Measurements from ENCODE around the gene RAB27A. TPM values are rescaled to one million over a fixed set of nuclear protein-coding genes. Genes with fewer than 3 reads are reported as not detected.

RAB27A gene
- total and polyA plus RNA-seq, 5 donors from 2014 or later: 34.0 to 69.2 (median 43.8) TPM

DNA sequence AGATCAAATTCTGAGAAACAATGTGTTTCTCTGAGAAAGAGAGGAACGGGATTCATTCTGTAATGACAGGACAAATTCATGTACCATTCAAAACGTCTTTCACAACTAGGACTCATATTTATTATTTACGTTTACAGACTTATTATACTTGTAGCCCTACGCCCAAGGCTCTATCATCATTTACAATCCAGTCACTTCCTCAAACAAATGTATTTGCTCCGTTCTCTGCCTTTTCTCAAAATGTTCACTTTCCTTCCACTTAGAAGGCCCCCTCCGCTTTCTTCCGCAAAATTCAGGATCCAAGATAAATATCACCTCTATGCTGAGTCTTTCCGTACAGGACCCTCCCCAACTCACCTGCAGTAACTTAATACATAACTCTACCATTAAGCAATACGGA is 93.6 kb downstream of the RAB27A start:
- Mint-ChIP-seq H3K9me3 (peaks cover 0 to 3% (median 0%) of the 10 kb centered on the region in 7 donors), H3K4me1 (peaks cover 23 to 32% (median 28%) of the 10 kb centered on the region in 4 donors)

DNA sequence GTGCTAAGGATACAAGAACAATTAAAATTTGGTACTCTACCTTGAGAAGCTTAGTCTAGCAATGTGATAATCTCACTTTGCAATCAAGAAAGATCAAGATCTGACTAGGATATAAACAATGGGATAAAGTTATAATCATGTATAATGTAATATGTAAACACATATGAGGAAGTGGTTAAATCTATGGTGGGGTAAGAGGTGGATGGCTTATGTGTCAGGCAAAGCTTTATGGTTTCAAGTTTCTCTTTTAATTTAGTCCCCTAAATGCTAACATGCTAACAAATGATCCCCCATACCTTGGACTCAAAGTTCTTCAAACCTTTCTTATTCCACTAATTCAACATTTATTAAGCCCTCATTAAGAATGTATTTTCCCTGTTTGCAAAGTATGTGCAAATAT is 95.4 kb downstream of the RAB27A start:
- Histone ChIP-seq H3K4me1 (ENCODE audit: control insufficient read depth, insufficient read depth, low read length, poor library complexity, severe bottlenecking) (peaks cover 42% of the 10 kb centered on the region), H3K36me3 (ENCODE audit: control insufficient read depth, insufficient read depth, low read length) (peaks cover 29% of the 10 kb centered on the region), H3K9me3 (ENCODE audit: control insufficient read depth in 2 of 2, low read length in 2 of 2) (no peaks in the 10 kb centered on the region), H3K4me3 (ENCODE audit: low read depth, low read length) (peak overlapping the region; percentile 97), H3K27me3 (ENCODE audit: control insufficient read depth, insufficient read depth, low read length) (no peaks in the 10 kb centered on the region), H3K27ac (ENCODE audit: insufficient read depth, low read length, poor library complexity, severe bottlenecking) (peak overlapping the region; percentile 36)
- no peak for ATAC-seq (ENCODE audit: low read depth in 2 of 2)
- Mint-ChIP-seq H3K36me3 (peaks cover 13% of the 10 kb centered on the region), H3K9me3 (peaks cover 0 to 2% (median 0%) of the 10 kb centered on the region in 7 donors), H3K4me3 (peak overlapping the region in 1 of 4 donors; percentile 39), H3K4me1 (peaks cover 22 to 37% (median 29%) of the 10 kb centered on the region in 4 donors), H3K27me3 (no peaks in the 10 kb centered on the region), H3K27ac (peak overlapping the region in 1 of 3 donors; percentile 52)
- DNase-seq: peak in 1 of 3 donors; percentile 21

More for the DNA sequence above, 93.6 kb downstream of the RAB27A start:
- peaks cover 42% of the 10 kb centered on the region for H3K4me1 ChIP-seq (ENCODE audit: control insufficient read depth, insufficient read depth, low read length, poor library complexity, severe bottlenecking)
- ATAC-seq (ENCODE audit: low read depth in 2 of 2) (no peak), DNase-seq (peak in 1 of 3 donors; percentile 33)
- H3K4me3 Mint-ChIP-seq: no peak overlapping the region
- H3K36me3 ChIP-seq (ENCODE audit: control insufficient read depth, insufficient read depth, low read length): peaks cover 16% of the 10 kb centered on the region
- H3K27ac Mint-ChIP-seq: no peak overlapping the region
- no peaks in the 10 kb centered on the region for H3K27me3 Mint-ChIP-seq
- H3K27me3 ChIP-seq (ENCODE audit: control insufficient read depth, insufficient read depth, low read length): no peaks in the 10 kb centered on the region
- H3K9me3 ChIP-seq (ENCODE audit: control insufficient read depth in 2 of 2, low read length in 2 of 2): no peaks in the 10 kb centered on the region
- H3K36me3 Mint-ChIP-seq: peaks cover 7% of the 10 kb centered on the region
- H3K27ac ChIP-seq (ENCODE audit: insufficient read depth, low read length, poor library complexity, severe bottlenecking): peak overlapping the region; percentile 92
- peak overlapping the region; percentile 97 for H3K4me3 ChIP-seq (ENCODE audit: low read depth, low read length)

DNA sequence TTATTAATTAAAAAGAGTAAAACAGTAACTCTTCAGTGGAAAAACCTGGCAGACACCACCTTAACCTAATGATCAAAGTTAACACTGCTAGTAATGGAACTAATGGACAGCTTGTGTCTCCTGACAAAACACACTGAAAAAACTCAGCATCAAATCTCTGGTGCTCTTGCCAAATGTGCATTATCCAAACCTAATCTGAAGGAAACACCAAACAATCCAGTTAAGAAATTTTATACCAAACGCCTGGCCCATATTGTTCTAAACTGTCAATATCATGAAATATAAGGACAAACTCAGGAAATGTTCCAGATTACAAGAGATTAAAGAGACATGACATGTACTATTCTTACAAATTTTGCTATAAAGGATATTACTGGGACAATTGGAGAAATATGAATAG is 103.3 kb downstream of the RAB27A start:
- Mint-ChIP-seq H3K4me1 (peaks cover 34 to 46% (median 40%) of the 10 kb centered on the region in 4 donors), H3K9me3 (no peaks in the 10 kb centered on the region), H3K27me3 (no peaks in the 10 kb centered on the region), H3K36me3 (peaks cover 44% of the 10 kb centered on the region), H3K27ac (no peak overlapping the region), H3K4me3 (no peak overlapping the region)
- Histone ChIP-seq H3K27me3 (ENCODE audit: control insufficient read depth, insufficient read depth, low read length) (no peaks in the 10 kb centered on the region), H3K9me3 (ENCODE audit: control insufficient read depth in 2 of 2, low read length in 2 of 2) (no peaks in the 10 kb centered on the region), H3K4me3 (ENCODE audit: low read depth, low read length) (no peak overlapping the region), H3K27ac (ENCODE audit: insufficient read depth, low read length, poor library complexity, severe bottlenecking) (no peak overlapping the region), H3K4me1 (ENCODE audit: control insufficient read depth, insufficient read depth, low read length, poor library complexity, severe bottlenecking) (peaks cover 2% of the 10 kb centered on the region), H3K36me3 (ENCODE audit: control insufficient read depth, insufficient read depth, low read length) (peaks cover 86% of the 10 kb centered on the region)
- ATAC-seq (ENCODE audit: low read depth in 2 of 2): no peak
- no peak for DNase-seq

DNA sequence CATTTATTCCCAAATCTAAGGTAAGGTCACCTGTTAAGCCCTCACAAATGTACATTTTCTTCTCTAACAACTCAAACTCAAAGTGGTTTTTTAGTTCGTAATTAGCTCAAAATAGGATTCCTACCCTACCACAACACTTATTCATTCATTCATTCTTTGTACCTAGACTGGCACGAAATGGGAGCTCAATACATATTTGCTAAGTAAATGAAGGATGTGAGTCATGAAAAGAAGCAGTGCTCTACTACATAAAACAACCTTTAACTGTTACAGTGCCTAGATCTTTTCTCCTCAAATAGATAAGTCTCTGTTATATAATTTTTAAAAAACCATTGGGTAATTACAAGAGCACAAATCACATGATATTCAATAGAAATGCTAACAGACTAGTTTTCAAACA is 105.9 kb downstream of the RAB27A start:
- no peak for ATAC-seq (ENCODE audit: low read depth in 2 of 2)
- Histone ChIP-seq H3K9me3 (ENCODE audit: control insufficient read depth in 2 of 2, low read length in 2 of 2) (no peaks in the 10 kb centered on the region), H3K4me1 (ENCODE audit: control insufficient read depth, insufficient read depth, low read length, poor library complexity, severe bottlenecking) (no peaks in the 10 kb centered on the region), H3K4me3 (ENCODE audit: low read depth, low read length) (no peak overlapping the region), H3K27me3 (ENCODE audit: control insufficient read depth, insufficient read depth, low read length) (no peaks in the 10 kb centered on the region), H3K36me3 (ENCODE audit: control insufficient read depth, insufficient read depth, low read length) (peaks cover 86% of the 10 kb centered on the region), H3K27ac (ENCODE audit: insufficient read depth, low read length, poor library complexity, severe bottlenecking) (no peak overlapping the region)
- Mint-ChIP-seq H3K27me3 (no peaks in the 10 kb centered on the region), H3K36me3 (peaks cover 42% of the 10 kb centered on the region), H3K9me3 (no peaks in the 10 kb centered on the region), H3K4me1 (peaks cover 21 to 38% (median 32%) of the 10 kb centered on the region in 4 donors), H3K4me3 (no peak overlapping the region), H3K27ac (no peak overlapping the region)
- DNase-seq: no peak

DNA sequence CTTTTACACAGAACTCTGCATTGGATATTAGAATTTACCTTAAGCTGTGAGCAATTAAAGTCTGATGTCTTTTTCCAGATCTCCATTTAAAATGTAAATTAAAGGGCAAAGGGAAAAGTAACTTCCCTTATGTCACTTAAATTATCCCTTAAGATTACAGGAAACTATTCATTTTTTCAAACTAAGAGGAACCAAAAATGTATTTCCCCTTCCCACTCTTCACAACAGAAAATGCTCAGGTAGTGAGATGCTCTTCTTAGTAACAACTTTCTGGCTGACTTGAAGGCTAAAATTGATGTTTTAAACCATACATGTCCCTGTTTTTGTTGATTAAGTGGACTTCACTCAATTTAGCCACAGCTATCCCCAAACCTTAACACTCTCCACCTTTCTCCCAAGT is 110.5 kb downstream of the RAB27A start:
- Histone ChIP-seq H3K4me3 (ENCODE audit: low read depth, low read length) (no peak overlapping the region), H3K4me1 (ENCODE audit: control insufficient read depth, insufficient read depth, low read length, poor library complexity, severe bottlenecking) (no peaks in the 10 kb centered on the region), H3K36me3 (ENCODE audit: control insufficient read depth, insufficient read depth, low read length) (peaks cover 55% of the 10 kb centered on the region), H3K27ac (ENCODE audit: insufficient read depth, low read length, poor library complexity, severe bottlenecking) (no peak overlapping the region), H3K9me3 (ENCODE audit: control insufficient read depth in 2 of 2, low read length in 2 of 2) (no peaks in the 10 kb centered on the region), H3K27me3 (ENCODE audit: control insufficient read depth, insufficient read depth, low read length) (no peaks in the 10 kb centered on the region)
- Mint-ChIP-seq H3K36me3 (peaks cover 34% of the 10 kb centered on the region), H3K27ac (peak overlapping the region in 1 of 3 donors; percentile 30), H3K4me3 (no peak overlapping the region), H3K4me1 (peaks cover 0 to 12% (median 4%) of the 10 kb centered on the region in 4 donors), H3K9me3 (no peaks in the 10 kb centered on the region), H3K27me3 (no peaks in the 10 kb centered on the region)
- DNase-seq (no peak), ATAC-seq (ENCODE audit: low read depth in 2 of 2) (no peak)

DNA sequence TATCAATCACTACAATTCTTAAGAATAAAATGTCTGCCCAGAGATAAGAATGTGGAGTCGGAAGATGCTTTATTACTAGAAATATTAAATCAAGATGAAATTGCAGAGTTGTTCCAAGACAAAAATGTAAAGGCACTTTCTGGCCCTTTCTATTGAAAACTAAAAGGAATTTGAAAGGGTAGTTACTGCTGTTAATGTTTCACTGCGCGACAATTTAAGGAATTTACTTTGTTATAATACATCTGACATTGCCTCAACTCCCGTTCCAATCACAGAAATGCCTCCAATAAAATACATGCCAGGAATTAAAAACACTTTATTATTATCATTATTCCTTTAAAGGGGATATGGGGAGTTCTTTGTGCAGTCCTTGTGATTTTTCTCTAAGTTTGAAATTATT is 119.3 kb downstream of the RAB27A start:
- no peaks in the 10 kb centered on the region for H3K27me3 Mint-ChIP-seq
- H3K36me3 ChIP-seq (ENCODE audit: control insufficient read depth, insufficient read depth, low read length): no peaks in the 10 kb centered on the region
- H3K36me3 Mint-ChIP-seq: peaks cover 11% of the 10 kb centered on the region
- no peak overlapping the region for H3K4me3 ChIP-seq (ENCODE audit: low read depth, low read length)
- H3K27ac Mint-ChIP-seq: no peak overlapping the region
- H3K4me1 ChIP-seq (ENCODE audit: control insufficient read depth, insufficient read depth, low read length, poor library complexity, severe bottlenecking): no peaks in the 10 kb centered on the region
- ATAC-seq (ENCODE audit: low read depth in 2 of 2) (no peak), DNase-seq (no peak)
- H3K4me1 Mint-ChIP-seq: no peaks in the 10 kb centered on the region
- no peak overlapping the region for H3K27ac ChIP-seq (ENCODE audit: insufficient read depth, low read length, poor library complexity, severe bottlenecking)
- no peaks in the 10 kb centered on the region for H3K9me3 Mint-ChIP-seq
- H3K9me3 ChIP-seq (ENCODE audit: control insufficient read depth in 2 of 2, low read length in 2 of 2): no peaks in the 10 kb centered on the region
- no peak overlapping the region for H3K4me3 Mint-ChIP-seq
- no peaks in the 10 kb centered on the region for H3K27me3 ChIP-seq (ENCODE audit: control insufficient read depth, insufficient read depth, low read length)

DNA sequence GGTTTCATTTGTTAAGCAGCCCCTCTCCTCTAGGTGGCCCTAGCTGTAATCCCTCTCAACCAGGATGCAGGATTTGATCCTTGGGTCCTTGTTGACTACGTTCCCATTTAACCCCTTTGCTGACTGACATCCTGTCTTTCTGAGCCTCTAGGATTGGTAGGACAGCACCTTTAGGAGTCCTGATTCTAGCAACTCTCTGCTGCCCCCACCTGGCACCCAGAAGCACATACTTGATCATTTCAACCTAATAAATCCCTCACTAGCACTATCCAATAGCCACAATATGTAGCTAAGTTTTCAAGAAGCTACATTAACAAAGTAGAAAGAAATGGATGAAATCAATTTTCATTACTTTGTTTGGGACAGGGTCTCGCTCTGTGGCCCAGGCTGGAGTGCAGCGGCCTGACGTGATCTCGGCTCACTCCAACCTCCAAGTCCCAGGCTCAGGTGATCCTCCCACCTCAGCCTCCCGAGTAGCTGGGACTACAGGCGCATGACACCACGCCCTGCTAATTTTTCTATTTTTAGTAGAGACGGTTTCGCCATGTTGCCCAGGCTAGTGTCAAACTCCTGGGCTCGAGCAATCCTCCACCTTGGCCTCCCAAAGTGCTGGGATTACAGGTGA is 121.2 kb downstream of the RAB27A start:
- DNase-seq: peak; percentile 11 to 75 (median 38)
- Mint-ChIP-seq H3K9me3 (no peaks in the 10 kb centered on the region), H3K4me3 (no peak overlapping the region)

DNA sequence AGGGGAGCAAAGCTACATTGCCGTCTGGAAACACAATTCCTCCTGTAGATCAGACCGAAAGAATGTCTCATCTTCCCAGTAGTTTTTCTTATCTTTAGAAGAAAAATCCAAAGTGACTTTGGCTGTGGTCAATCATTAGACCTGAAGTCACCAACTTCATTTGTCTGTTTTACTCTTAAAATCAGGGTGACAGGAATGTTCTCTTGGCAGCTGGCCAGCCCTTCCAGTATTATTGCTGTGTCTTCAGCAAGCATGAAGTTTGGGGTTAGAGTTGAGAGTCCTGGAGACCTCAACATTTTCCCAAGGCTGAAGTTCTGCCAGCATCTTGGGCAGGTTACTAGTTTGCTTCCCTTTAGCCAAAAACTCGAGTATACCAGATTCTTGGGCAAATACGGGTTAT is 125.3 kb downstream of the RAB27A start:
- Mint-ChIP-seq H3K4me3 (no peak overlapping the region), H3K27me3 (no peaks in the 10 kb centered on the region), H3K9me3 (peaks cover 0 to 2% (median 0%) of the 10 kb centered on the region in 7 donors), H3K27ac (no peak overlapping the region), H3K36me3 (no peaks in the 10 kb centered on the region), H3K4me1 (no peaks in the 10 kb centered on the region)
- Histone ChIP-seq H3K4me3 (ENCODE audit: low read depth, low read length) (no peak overlapping the region), H3K36me3 (ENCODE audit: control insufficient read depth, insufficient read depth, low read length) (no peaks in the 10 kb centered on the region), H3K27ac (ENCODE audit: insufficient read depth, low read length, poor library complexity, severe bottlenecking) (no peak overlapping the region), H3K4me1 (ENCODE audit: control insufficient read depth, insufficient read depth, low read length, poor library complexity, severe bottlenecking) (no peaks in the 10 kb centered on the region), H3K9me3 (ENCODE audit: control insufficient read depth in 2 of 2, low read length in 2 of 2) (no peaks in the 10 kb centered on the region), H3K27me3 (ENCODE audit: control insufficient read depth, insufficient read depth, low read length) (no peaks in the 10 kb centered on the region)
- ATAC-seq (ENCODE audit: low read depth in 2 of 2) (no peak), DNase-seq (no peak)

More for the DNA sequence above, 121.2 kb downstream of the RAB27A start:
- ATAC-seq (ENCODE audit: low read depth in 2 of 2): peak in 1 of 2 donors; percentile 53
- Mint-ChIP-seq H3K27me3 (no peaks in the 10 kb centered on the region), H3K4me1 (no peaks in the 10 kb centered on the region), H3K27ac (no peak overlapping the region), H3K36me3 (no peaks in the 10 kb centered on the region)
- Histone ChIP-seq H3K4me1 (ENCODE audit: control insufficient read depth, insufficient read depth, low read length, poor library complexity, severe bottlenecking) (no peaks in the 10 kb centered on the region), H3K4me3 (ENCODE audit: low read depth, low read length) (no peak overlapping the region), H3K36me3 (ENCODE audit: control insufficient read depth, insufficient read depth, low read length) (no peaks in the 10 kb centered on the region), H3K9me3 (ENCODE audit: control insufficient read depth in 2 of 2, low read length in 2 of 2) (no peaks in the 10 kb centered on the region), H3K27ac (ENCODE audit: insufficient read depth, low read length, poor library complexity, severe bottlenecking) (no peak overlapping the region), H3K27me3 (ENCODE audit: control insufficient read depth, insufficient read depth, low read length) (no peaks in the 10 kb centered on the region)

Data from CD4-positive, CD25-positive, alpha-beta regulatory T cell (primary cell).